GM23338 (cell line): ENCODE measurements around the gene NPM1. TPM values are rescaled to one million over a fixed set of nuclear protein-coding genes. Genes with fewer than 3 reads are reported as not detected.

Source experiments
- ATAC-seq: fragments of 200-7000 bp; cut with Tn5 transposase; 3 replicates; pipeline ENCODE4 v1.9.1; 2020
- DNase-seq: peaks from one replicate; pipeline ENCODE4 v3.0.0-alpha.2; 2015; ENCODE audit warnings: low spot score
- H2AFZ ChIP-seq: fragments of 200-600 bp; sonication (generic); 2 replicates; pipeline ENCODE4 v1.8.0; 2016; ENCODE audit warnings: antibody characterized with exemption, mild to moderate bottlenecking, moderate library complexity
- H3F3A ChIP-seq: fragments of 200-600 bp; sonication (generic); replicated peaks from 2 replicates; pipeline ENCODE4 v1.8.0; 2017; ENCODE audit warnings: antibody characterized with exemption, mixed run types, low read depth
- H3K27ac ChIP-seq: fragments of 200-600 bp; sonication (generic); 2 replicates; pipeline ENCODE4 v1.6.1; 2016; ENCODE audit warnings: low read depth
- H3K27me3 ChIP-seq: fragments of 200-600 bp; sonication (generic); 2 replicates; pipeline ENCODE4 v1.8.0; 2016; ENCODE audit warnings: mild to moderate bottlenecking, mixed run types, moderate library complexity; ENCODE audit not compliant: insufficient read depth
- H3K36me3 ChIP-seq: fragments of 200-600 bp; sonication (generic); 2 replicates; pipeline ENCODE4 v1.8.0; 2016; ENCODE audit warnings: mild to moderate bottlenecking; ENCODE audit not compliant: insufficient read depth
- H3K4me1 ChIP-seq: fragments of 200-600 bp; sonication (generic); 2 replicates; pipeline ENCODE4 v1.8.0; 2016; ENCODE audit warnings: mild to moderate bottlenecking, moderate library complexity; ENCODE audit not compliant: insufficient read depth
- H3K4me2 ChIP-seq: fragments of 200-600 bp; sonication (generic); 2 replicates; pipeline ENCODE4 v1.7.1; 2017; ENCODE audit warnings: mixed run types
- H3K4me3 ChIP-seq: fragments of 200-600 bp; sonication (generic); 2 replicates; pipeline ENCODE4 v1.6.1; 2016; ENCODE audit warnings: mixed run types
- H3K79me2 ChIP-seq: fragments of 200-600 bp; sonication (generic); replicated peaks from 2 replicates; pipeline ENCODE4 v1.8.0; 2017; ENCODE audit warnings: mild to moderate bottlenecking; ENCODE audit not compliant: insufficient read depth
- H3K9me2 ChIP-seq: fragments of 200-600 bp; sonication (generic); 2 replicates; pipeline ENCODE4 v1.8.0; 2017; ENCODE audit not compliant: insufficient read depth
- H4K20me1 ChIP-seq: fragments of 200-600 bp; sonication (generic); replicated peaks from 2 replicates; pipeline ENCODE4 v1.8.0; 2017; ENCODE audit warnings: mild to moderate bottlenecking; ENCODE audit not compliant: insufficient read depth
- H3K27ac Mint-ChIP-seq: 2 replicates; pipeline ENCODE4 v1.8.0; 2020; ENCODE audit warnings: inconsistent platforms, mild to moderate bottlenecking, moderate library complexity, mixed read lengths
- H3K27me3 Mint-ChIP-seq: 3 replicates; pipeline ENCODE4 v1.8.0; 2022; ENCODE audit warnings: low read depth, mild to moderate bottlenecking, moderate library complexity, mixed read lengths, inconsistent platforms; ENCODE audit not compliant: insufficient read depth, poor library complexity
- H3K36me3 Mint-ChIP-seq: 3 replicates; pipeline ENCODE4 v1.8.0; 2021; ENCODE audit warnings: low read depth, mild to moderate bottlenecking, inconsistent platforms, moderate library complexity, mixed read lengths
- H3K4me1 Mint-ChIP-seq: 3 replicates; pipeline ENCODE4 v1.8.0; 2020; ENCODE audit warnings: mild to moderate bottlenecking, inconsistent platforms, mixed read lengths
- H3K4me3 Mint-ChIP-seq: 3 replicates; pipeline ENCODE4 v1.8.0; 2021; ENCODE audit warnings: moderate library complexity, mild to moderate bottlenecking, inconsistent platforms, mixed read lengths
- H3K9me3 Mint-ChIP-seq: 3 replicates; pipeline ENCODE4 v1.8.0; 2020; ENCODE audit warnings: moderate library complexity, mild to moderate bottlenecking, inconsistent platforms, mixed read lengths
- CREB1 ChIP-seq: fragments of 250-450 bp; sonication (Bioruptor Pico); IDR thresholded peaks from 2 replicates; pipeline ENCODE4 v1.5.0; 2020; ENCODE audit warnings: low read depth, mild to moderate bottlenecking, moderate library complexity
- EZH2 ChIP-seq: fragments of 200-600 bp; sonication (generic); IDR thresholded peaks from one replicate; pipeline ENCODE4 v1.8.0; 2017; ENCODE audit warnings: antibody characterized with exemption, mild to moderate bottlenecking, low read depth; ENCODE audit not compliant: unreplicated experiment
- EZH2phosphoT487 ChIP-seq: fragments of 200-600 bp; sonication (generic); IDR thresholded peaks from one replicate; pipeline ENCODE4 v1.8.1; 2018; ENCODE audit warnings: antibody characterized with exemption; ENCODE audit not compliant: unreplicated experiment
- JUNB ChIP-seq: IDR thresholded peaks from one replicate; pipeline ENCODE4 v1.6.1; 2016; ENCODE audit warnings: antibody characterized with exemption; ENCODE audit not compliant: unreplicated experiment
- NANOG ChIP-seq: IDR thresholded peaks from 2 replicates; pipeline ENCODE4 v1.6.1; 2016; ENCODE audit warnings: antibody characterized with exemption, borderline replicate concordance
- POLR2AphosphoS5 ChIP-seq: IDR thresholded peaks from 2 replicates; pipeline ENCODE4 v1.6.1; 2016; ENCODE audit warnings: antibody characterized with exemption, low read depth
- STAT1 ChIP-seq: IDR thresholded peaks from one replicate; pipeline ENCODE4 v1.6.1; 2016; ENCODE audit warnings: antibody characterized with exemption; ENCODE audit not compliant: unreplicated experiment
- ZNF114 ChIP-seq: fragments of 250-450 bp; sonication (Bioruptor Pico); IDR thresholded peaks from 2 replicates; pipeline ENCODE4 v1.5.0; 2020; ENCODE audit warnings: mild to moderate bottlenecking, moderate library complexity
- ZNF331 ChIP-seq: fragments of 250-450 bp; sonication (Bioruptor Pico); IDR thresholded peaks from 2 replicates; pipeline ENCODE4 v1.5.0; 2020; ENCODE audit warnings: low read depth, mild to moderate bottlenecking, moderate library complexity
- polyA plus RNA-seq: library from polyadenylated mRNA; unstranded; fragments of >200 nt; fragmentation: Nextera tagmentation; extraction: Ambion mirVana; gene quantifications from 2 replicates; pipeline ENCODE4 v1.2.1, GENCODE V29; 2016
- total RNA-seq: library from RNA; depleted of rRNA; stranded (reverse); fragments of >200 nt; shearing (Covaris generic); gene quantifications from 2 replicates; pipeline ENCODE4 v1.2.3, GENCODE V29; 2014
- TF ChIP-seq, protein P1 (sequence below): IDR thresholded peaks from one replicate; pipeline ENCODE4 v1.6.1; 2018; ENCODE audit warnings: antibody characterized with exemption; ENCODE audit not compliant: unreplicated experiment
- TF ChIP-seq, protein P2 (sequence below), 2 experiments: fragments of 200-600 bp in 1 of 2; sonication (generic) in 1 of 2; conservative IDR thresholded peaks; 2 replicates each; pipeline versions ENCODE4 v1.5.1 to v1.6.1; 2016 to 2017; ENCODE audit warnings: antibody characterized with exemption in 2 of 2, low read depth in 2 of 2, mild to moderate bottlenecking in 2 of 2, moderate library complexity in 1 of 2
- TF ChIP-seq, protein P3 (sequence below): fragments of 250-450 bp; sonication (Bioruptor Pico); IDR thresholded peaks from 2 replicates; pipeline ENCODE4 v1.5.0; 2020; ENCODE audit warnings: mild to moderate bottlenecking, moderate library complexity
- TF ChIP-seq, protein P4 (sequence below): IDR thresholded peaks from 2 replicates; pipeline ENCODE4 v1.6.1; 2016; ENCODE audit warnings: antibody characterized with exemption

NPM1 gene
- total and polyA plus RNA-seq, 2 experiments from 2014 or later = 3,739 to 5,242 TPM

DNA sequence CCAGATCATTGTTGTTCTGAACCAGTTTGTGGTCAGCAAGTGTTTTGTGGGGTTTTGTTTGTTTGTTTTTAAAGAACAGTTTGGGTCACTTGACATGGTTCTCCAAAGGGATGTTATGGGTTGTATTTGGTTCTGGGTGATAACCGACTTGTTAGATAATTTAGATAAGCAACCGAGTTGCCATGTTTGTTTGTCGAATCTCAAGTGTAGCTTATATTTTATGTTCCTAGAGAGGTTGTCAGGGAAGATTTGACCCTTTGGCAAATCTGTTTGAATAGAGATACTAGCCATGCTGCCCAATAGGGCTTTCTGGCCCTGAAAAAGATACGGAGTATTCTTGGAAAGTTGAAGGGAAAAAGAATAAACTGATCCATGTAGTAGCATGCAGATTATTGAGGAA, 19.6 kb downstream of the NPM1 start:
- no peaks in the 10 kb centered on the region for H3K4me1 ChIP-seq
- peaks cover 72% of the 10 kb centered on the region for H3K36me3 ChIP-seq
- H3K9me3 Mint-ChIP-seq = peaks cover 2% of the 10 kb centered on the region; the same call in 2 of the 3 replicates
- H3K36me3 Mint-ChIP-seq = peaks cover 81% of the 10 kb centered on the region
- no peaks in the 10 kb centered on the region for H3K9me2 ChIP-seq
- no peak overlapping the region for H3K27ac Mint-ChIP-seq
- H2AFZ ChIP-seq = no peak overlapping the region
- H3F3A ChIP-seq = peaks cover 59% of the 10 kb centered on the region
- no peak overlapping the region for H3K4me3 Mint-ChIP-seq
- DNase-seq (no peak), ATAC-seq (no peak)
- peaks cover 76% of the 10 kb centered on the region for H3K79me2 ChIP-seq
- H3K4me3 ChIP-seq = no peak overlapping the region
- TF ChIP-seq ZNF114 (CRISPR knock-in tag) (no peak), STAT1 (no peak), NANOG (no peak), EZH2phosphoT487 (no peak), POLR2AphosphoS5 (no peak), JUNB (no peak), EZH2 (no peak), CREB1 (CRISPR knock-in tag) (no peak), ZNF331 (no peak)
- TF ChIP-seq, protein P1, sequence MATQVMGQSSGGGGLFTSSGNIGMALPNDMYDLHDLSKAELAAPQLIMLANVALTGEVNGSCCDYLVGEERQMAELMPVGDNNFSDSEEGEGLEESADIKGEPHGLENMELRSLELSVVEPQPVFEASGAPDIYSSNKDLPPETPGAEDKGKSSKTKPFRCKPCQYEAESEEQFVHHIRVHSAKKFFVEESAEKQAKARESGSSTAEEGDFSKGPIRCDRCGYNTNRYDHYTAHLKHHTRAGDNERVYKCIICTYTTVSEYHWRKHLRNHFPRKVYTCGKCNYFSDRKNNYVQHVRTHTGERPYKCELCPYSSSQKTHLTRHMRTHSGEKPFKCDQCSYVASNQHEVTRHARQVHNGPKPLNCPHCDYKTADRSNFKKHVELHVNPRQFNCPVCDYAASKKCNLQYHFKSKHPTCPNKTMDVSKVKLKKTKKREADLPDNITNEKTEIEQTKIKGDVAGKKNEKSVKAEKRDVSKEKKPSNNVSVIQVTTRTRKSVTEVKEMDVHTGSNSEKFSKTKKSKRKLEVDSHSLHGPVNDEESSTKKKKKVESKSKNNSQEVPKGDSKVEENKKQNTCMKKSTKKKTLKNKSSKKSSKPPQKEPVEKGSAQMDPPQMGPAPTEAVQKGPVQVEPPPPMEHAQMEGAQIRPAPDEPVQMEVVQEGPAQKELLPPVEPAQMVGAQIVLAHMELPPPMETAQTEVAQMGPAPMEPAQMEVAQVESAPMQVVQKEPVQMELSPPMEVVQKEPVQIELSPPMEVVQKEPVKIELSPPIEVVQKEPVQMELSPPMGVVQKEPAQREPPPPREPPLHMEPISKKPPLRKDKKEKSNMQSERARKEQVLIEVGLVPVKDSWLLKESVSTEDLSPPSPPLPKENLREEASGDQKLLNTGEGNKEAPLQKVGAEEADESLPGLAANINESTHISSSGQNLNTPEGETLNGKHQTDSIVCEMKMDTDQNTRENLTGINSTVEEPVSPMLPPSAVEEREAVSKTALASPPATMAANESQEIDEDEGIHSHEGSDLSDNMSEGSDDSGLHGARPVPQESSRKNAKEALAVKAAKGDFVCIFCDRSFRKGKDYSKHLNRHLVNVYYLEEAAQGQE = no peak
- TF ChIP-seq, protein P2, sequence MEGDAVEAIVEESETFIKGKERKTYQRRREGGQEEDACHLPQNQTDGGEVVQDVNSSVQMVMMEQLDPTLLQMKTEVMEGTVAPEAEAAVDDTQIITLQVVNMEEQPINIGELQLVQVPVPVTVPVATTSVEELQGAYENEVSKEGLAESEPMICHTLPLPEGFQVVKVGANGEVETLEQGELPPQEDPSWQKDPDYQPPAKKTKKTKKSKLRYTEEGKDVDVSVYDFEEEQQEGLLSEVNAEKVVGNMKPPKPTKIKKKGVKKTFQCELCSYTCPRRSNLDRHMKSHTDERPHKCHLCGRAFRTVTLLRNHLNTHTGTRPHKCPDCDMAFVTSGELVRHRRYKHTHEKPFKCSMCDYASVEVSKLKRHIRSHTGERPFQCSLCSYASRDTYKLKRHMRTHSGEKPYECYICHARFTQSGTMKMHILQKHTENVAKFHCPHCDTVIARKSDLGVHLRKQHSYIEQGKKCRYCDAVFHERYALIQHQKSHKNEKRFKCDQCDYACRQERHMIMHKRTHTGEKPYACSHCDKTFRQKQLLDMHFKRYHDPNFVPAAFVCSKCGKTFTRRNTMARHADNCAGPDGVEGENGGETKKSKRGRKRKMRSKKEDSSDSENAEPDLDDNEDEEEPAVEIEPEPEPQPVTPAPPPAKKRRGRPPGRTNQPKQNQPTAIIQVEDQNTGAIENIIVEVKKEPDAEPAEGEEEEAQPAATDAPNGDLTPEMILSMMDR (conservative IDR thresholded peaks at IDR 0.05; ENCODE audit: low read depth in 2 of 2) = no peak
- TF ChIP-seq, protein P3, sequence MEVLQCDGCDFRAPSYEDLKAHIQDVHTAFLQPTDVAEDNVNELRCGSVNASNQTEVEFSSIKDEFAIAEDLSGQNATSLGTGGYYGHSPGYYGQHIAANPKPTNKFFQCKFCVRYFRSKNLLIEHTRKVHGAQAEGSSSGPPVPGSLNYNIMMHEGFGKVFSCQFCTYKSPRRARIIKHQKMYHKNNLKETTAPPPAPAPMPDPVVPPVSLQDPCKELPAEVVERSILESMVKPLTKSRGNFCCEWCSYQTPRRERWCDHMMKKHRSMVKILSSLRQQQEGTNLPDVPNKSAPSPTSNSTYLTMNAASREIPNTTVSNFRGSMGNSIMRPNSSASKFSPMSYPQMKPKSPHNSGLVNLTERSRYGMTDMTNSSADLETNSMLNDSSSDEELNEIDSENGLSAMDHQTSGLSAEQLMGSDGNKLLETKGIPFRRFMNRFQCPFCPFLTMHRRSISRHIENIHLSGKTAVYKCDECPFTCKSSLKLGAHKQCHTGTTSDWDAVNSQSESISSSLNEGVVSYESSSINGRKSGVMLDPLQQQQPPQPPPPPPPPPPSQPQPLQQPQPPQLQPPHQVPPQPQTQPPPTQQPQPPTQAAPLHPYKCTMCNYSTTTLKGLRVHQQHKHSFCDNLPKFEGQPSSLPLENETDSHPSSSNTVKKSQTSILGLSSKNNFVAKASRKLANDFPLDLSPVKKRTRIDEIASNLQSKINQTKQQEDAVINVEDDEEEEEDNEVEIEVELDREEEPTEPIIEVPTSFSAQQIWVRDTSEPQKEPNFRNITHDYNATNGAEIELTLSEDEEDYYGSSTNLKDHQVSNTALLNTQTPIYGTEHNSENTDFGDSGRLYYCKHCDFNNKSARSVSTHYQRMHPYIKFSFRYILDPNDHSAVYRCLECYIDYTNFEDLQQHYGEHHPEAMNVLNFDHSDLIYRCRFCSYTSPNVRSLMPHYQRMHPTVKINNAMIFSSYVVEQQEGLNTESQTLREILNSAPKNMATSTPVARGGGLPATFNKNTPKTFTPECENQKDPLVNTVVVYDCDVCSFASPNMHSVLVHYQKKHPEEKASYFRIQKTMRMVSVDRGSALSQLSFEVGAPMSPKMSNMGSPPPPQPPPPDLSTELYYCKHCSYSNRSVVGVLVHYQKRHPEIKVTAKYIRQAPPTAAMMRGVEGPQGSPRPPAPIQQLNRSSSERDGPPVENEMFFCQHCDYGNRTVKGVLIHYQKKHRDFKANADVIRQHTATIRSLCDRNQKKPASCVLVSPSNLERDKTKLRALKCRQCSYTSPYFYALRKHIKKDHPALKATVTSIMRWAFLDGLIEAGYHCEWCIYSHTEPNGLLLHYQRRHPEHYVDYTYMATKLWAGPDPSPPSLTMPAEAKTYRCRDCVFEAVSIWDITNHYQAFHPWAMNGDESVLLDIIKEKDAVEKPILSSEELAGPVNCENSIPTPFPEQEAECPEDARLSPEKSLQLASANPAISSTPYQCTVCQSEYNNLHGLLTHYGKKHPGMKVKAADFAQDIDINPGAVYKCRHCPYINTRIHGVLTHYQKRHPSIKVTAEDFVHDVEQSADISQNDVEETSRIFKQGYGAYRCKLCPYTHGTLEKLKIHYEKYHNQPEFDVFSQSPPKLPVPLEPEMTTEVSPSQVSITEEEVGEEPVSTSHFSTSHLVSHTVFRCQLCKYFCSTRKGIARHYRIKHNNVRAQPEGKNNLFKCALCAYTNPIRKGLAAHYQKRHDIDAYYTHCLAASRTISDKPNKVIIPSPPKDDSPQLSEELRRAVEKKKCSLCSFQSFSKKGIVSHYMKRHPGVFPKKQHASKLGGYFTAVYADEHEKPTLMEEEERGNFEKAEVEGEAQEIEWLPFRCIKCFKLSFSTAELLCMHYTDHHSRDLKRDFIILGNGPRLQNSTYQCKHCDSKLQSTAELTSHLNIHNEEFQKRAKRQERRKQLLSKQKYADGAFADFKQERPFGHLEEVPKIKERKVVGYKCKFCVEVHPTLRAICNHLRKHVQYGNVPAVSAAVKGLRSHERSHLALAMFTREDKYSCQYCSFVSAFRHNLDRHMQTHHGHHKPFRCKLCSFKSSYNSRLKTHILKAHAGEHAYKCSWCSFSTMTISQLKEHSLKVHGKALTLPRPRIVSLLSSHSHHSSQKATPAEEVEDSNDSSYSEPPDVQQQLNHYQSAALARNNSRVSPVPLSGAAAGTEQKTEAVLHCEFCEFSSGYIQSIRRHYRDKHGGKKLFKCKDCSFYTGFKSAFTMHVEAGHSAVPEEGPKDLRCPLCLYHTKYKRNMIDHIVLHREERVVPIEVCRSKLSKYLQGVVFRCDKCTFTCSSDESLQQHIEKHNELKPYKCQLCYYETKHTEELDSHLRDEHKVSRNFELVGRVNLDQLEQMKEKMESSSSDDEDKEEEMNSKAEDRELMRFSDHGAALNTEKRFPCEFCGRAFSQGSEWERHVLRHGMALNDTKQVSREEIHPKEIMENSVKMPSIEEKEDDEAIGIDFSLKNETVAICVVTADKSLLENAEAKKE (CRISPR knock-in tag) = no peak
- TF ChIP-seq, protein P4, sequence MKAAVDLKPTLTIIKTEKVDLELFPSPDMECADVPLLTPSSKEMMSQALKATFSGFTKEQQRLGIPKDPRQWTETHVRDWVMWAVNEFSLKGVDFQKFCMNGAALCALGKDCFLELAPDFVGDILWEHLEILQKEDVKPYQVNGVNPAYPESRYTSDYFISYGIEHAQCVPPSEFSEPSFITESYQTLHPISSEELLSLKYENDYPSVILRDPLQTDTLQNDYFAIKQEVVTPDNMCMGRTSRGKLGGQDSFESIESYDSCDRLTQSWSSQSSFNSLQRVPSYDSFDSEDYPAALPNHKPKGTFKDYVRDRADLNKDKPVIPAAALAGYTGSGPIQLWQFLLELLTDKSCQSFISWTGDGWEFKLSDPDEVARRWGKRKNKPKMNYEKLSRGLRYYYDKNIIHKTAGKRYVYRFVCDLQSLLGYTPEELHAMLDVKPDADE = no peak
- peaks cover 12% of the 10 kb centered on the region for H3K27me3 Mint-ChIP-seq
- peaks cover 13% of the 10 kb centered on the region for H3K4me1 Mint-ChIP-seq
- 0 out of 2 replicates have a peak overlapping the region, but pooled peaks have one; percentile 28 for H3K27ac ChIP-seq
- no peaks in the 10 kb centered on the region for H3K27me3 ChIP-seq
- no peak overlapping the region for H3K4me2 ChIP-seq
- H4K20me1 ChIP-seq = peaks cover 71% of the 10 kb centered on the region
